OCI-M1 (cell line): Measurements from ENCODE around the gene ANGPT4.
A peak's percentile ranks its signal among the peaks of the same experiment; 100 is the strongest.
"Not testable (repeated sequence)": the region's sequence is repeated elsewhere in the genome, so short reads cannot be mapped to it uniquely, and the experiment has no call there.

ENCODE experiments used
- DNase-seq: peaks from one replicate; lab custom pipeline; 2025; lab: John Stamatoyannopoulos, UW

Gene ANGPT4

GRCh38 chr20:844473-845225, 71.5 kb downstream of the ANGPT4 start:
- DNase-seq: peak; percentile 85

- no peak for DNase-seq
Observed at GRCh38 chr20:843912-844311, 72.2 kb downstream of the ANGPT4 start.

- DNase-seq: no peak
Observed at GRCh38 chr20:842547-842940, 73.6 kb downstream of the ANGPT4 start.

- no peak for DNase-seq
Observed at GRCh38 chr20:841568-842546, 74.3 kb downstream of the ANGPT4 start.

- no peak for DNase-seq
Observed at GRCh38 chr20:840858-841567, 75.1 kb downstream of the ANGPT4 start.

- no peak for DNase-seq
Observed at GRCh38 chr20:840503-840857, 75.7 kb downstream of the ANGPT4 start.

- no peak for DNase-seq
Observed at GRCh38 chr20:839626-840025, 76.5 kb downstream of the ANGPT4 start.

- no peak for DNase-seq
Observed at GRCh38 chr20:839015-839414, 77.1 kb downstream of the ANGPT4 start.

GRCh38 chr20:836190-836589, 79.9 kb downstream of the ANGPT4 start:
- no peak for DNase-seq

GRCh38 chr20:835608-836045, 80.5 kb downstream of the ANGPT4 start:
- DNase-seq: no peak

GRCh38 chr20:834151-834746, 81.9 kb downstream of the ANGPT4 start:
- DNase-seq: peak; percentile 61

- peak; percentile 98 for DNase-seq
Observed at GRCh38 chr20:833450-834150, 82.5 kb downstream of the ANGPT4 start, which contains the start of gene FAM110A. TSS of gene FAM110A (plus strand) at chr20:833715. CDS start at chr20:844805, 11,090 bp downstream.

- no peak for DNase-seq
Observed at GRCh38 chr20:833121-833449, 83.0 kb downstream of the ANGPT4 start.

- DNase-seq: no peak
Observed at GRCh38 chr20:831956-832355, 84.2 kb downstream of the ANGPT4 start.

GRCh38 chr20:831251-831650, 84.9 kb downstream of the ANGPT4 start:
- DNase-seq: no peak

GRCh38 chr20:830011-830521, 86.1 kb downstream of the ANGPT4 start:
- no peak for DNase-seq

GRCh38 chr20:829551-829950, 86.6 kb downstream of the ANGPT4 start:
- DNase-seq: peak; percentile 71

- peak; percentile 95 for DNase-seq
Observed at GRCh38 chr20:828987-829386, 87.1 kb downstream of the ANGPT4 start.

GRCh38 chr20:827981-828380, 88.2 kb downstream of the ANGPT4 start:
- not testable (repeated sequence) for DNase-seq

GRCh38 chr20:826695-827323, 89.3 kb downstream of the ANGPT4 start:
- DNase-seq: peak; percentile 24
